ENCODE results near the gene PDHX.

PDHX gene

DNA sequence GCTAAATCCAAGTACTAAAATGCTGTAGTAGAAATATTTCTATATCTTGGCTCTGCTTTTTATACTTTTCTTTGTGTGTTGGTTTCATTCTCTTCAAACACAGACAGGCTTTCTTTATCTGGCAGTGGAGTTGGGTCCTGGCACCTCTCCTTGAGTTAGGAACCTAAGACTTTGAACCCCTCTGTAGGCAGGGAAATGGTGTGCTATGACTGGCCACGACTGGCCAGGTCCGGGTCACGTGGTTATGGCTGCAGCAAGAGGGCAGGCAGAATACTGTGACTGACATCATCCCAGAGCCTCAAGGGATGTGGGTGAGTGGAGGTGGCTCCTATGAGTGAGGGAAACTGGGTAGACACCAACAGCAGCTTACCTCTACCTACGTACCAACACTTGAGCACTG is 42.2 kb upstream of the PDHX start:
- no peak for TF ChIP-seq CTCF (IDR thresholded peaks at IDR 0.05; ENCODE audit: borderline replicate concordance, extremely low read depth, low read length, poor library complexity, severe bottlenecking)
- no peak overlapping the region for H3K27ac ChIP-seq (ENCODE audit: low read length)
- H3K4me2 ChIP-seq (ENCODE audit: insufficient read depth, low read length), result no peak overlapping the region
- no peaks in the 10 kb centered on the region for H3K9me3 ChIP-seq (ENCODE audit: insufficient read depth, low read length, severe bottlenecking)
- no peaks in the 10 kb centered on the region for H3K36me3 ChIP-seq (ENCODE audit: insufficient read depth, low read length)
- no peak overlapping the region for H3K9ac ChIP-seq (ENCODE audit: low read depth, low read length)
- no peaks in the 10 kb centered on the region for H4K20me1 ChIP-seq (ENCODE audit: insufficient read depth, low read length)
- H3K79me2 ChIP-seq (ENCODE audit: insufficient read depth, low read length), result no peaks in the 10 kb centered on the region
- H3K4me1 ChIP-seq (ENCODE audit: insufficient read depth, low read length), result no peaks in the 10 kb centered on the region
- H2AFZ ChIP-seq (ENCODE audit: low read depth, low read length), result no peak overlapping the region
- H3K4me3 ChIP-seq (ENCODE audit: low read depth in 1 of 2, low read length in 2 of 2), result no peak overlapping the region
- ATAC-seq (ENCODE audit: insufficient read depth, low read depth) (no peak), DNase-seq (no peak)
- H3K27me3 ChIP-seq (ENCODE audit: insufficient read depth, low read length, poor library complexity), result no peaks in the 10 kb centered on the region

DNA sequence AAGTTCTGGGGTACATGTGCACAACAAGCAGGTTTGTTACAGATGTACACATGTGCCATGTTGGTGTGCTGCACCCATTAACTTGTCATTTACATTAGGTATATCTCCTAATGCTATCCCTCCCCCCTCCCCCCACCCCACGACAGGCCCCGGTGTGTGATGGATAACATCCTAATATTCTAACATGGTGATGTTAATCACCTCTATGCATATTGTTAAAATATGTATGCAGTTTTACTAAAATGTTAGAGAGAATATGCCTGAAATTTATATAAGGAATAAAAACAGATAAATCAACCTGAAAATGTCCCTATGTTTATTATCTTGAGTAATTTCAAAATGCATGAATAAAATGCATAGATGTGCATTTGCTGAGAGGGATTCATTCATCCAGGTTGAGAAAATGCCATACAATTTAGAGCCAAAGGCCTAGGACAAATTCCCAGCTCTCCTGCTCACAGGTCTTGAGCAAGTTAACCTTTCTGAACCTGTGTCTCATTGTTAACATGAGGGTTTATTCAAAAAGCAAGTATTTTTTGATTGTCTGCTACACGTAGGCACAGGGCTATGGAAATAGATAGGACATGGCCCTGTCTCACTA is 38.9 kb upstream of the PDHX start:
- H3K27ac ChIP-seq (ENCODE audit: low read length), result no peak overlapping the region
- H3K36me3 ChIP-seq (ENCODE audit: insufficient read depth, low read length), result peaks cover 12% of the 10 kb centered on the region; the same call in 1 of the 2 replicates
- DNase-seq (no peak), ATAC-seq (ENCODE audit: insufficient read depth, low read depth) (no peak)
- no peak overlapping the region for H3K9ac ChIP-seq (ENCODE audit: low read depth, low read length)
- no peaks in the 10 kb centered on the region for H4K20me1 ChIP-seq (ENCODE audit: insufficient read depth, low read length)
- H3K9me3 ChIP-seq (ENCODE audit: insufficient read depth, low read length, severe bottlenecking), result no peaks in the 10 kb centered on the region
- TF ChIP-seq EZH2 (IDR thresholded peaks at IDR 0.05; ENCODE audit: borderline replicate concordance, low read depth, low read length, severe bottlenecking) (no peak), CTCF (IDR thresholded peaks at IDR 0.05; ENCODE audit: borderline replicate concordance, extremely low read depth, low read length, poor library complexity, severe bottlenecking) (no peak)
- no peaks in the 10 kb centered on the region for H3K27me3 ChIP-seq (ENCODE audit: insufficient read depth, low read length, poor library complexity)
- H3K4me3 ChIP-seq (ENCODE audit: low read depth in 1 of 2, low read length in 2 of 2), result no peak overlapping the region
- H3K4me2 ChIP-seq (ENCODE audit: insufficient read depth, low read length), result no peak overlapping the region
- H3K4me1 ChIP-seq (ENCODE audit: insufficient read depth, low read length), result no peaks in the 10 kb centered on the region
- no peaks in the 10 kb centered on the region for H3K79me2 ChIP-seq (ENCODE audit: insufficient read depth, low read length)
- no peak overlapping the region for H2AFZ ChIP-seq (ENCODE audit: low read depth, low read length)

DNA sequence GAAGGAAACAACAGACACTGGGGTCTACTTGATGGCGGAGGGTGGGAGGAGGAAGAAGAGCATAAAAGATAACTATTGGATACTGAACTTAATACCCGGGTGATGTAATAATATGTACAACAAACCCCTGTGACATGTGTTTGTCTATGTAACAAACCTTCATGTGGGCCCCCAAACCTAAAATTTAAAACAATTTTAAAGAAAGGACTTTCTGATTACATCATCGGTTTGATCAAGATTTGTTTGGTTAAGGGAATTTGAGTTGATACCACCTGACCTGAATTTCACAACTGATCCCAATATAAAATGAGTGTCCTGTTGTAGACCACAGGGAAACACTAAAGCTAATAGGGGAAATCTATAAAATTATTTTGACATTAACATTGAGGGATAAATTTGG is 34.5 kb upstream of the PDHX start:
- Histone ChIP-seq H2AFZ (ENCODE audit: low read depth, low read length) (no peak overlapping the region), H3K4me3 (ENCODE audit: low read depth in 1 of 2, low read length in 2 of 2) (no peak overlapping the region), H3K79me2 (ENCODE audit: insufficient read depth, low read length) (no peaks in the 10 kb centered on the region), H3K4me2 (ENCODE audit: insufficient read depth, low read length) (no peak overlapping the region), H3K9ac (ENCODE audit: low read depth, low read length) (no peak overlapping the region), H4K20me1 (ENCODE audit: insufficient read depth, low read length) (no peaks in the 10 kb centered on the region), H3K27ac (ENCODE audit: low read length) (no peak overlapping the region), H3K4me1 (ENCODE audit: insufficient read depth, low read length) (no peaks in the 10 kb centered on the region), H3K36me3 (ENCODE audit: insufficient read depth, low read length) (peaks cover 32% of the 10 kb centered on the region; the same call in 1 of the 2 replicates), H3K27me3 (ENCODE audit: insufficient read depth, low read length, poor library complexity) (no peaks in the 10 kb centered on the region), H3K9me3 (ENCODE audit: insufficient read depth, low read length, severe bottlenecking) (no peaks in the 10 kb centered on the region)
- TF ChIP-seq CTCF (IDR thresholded peaks at IDR 0.05; ENCODE audit: borderline replicate concordance, extremely low read depth, low read length, poor library complexity, severe bottlenecking), result no peak
- no peak for TF ChIP-seq EZH2 (IDR thresholded peaks at IDR 0.05; ENCODE audit: borderline replicate concordance, low read depth, low read length, severe bottlenecking)
- ATAC-seq (ENCODE audit: insufficient read depth, low read depth), result no peak
- no peak for DNase-seq

DNA sequence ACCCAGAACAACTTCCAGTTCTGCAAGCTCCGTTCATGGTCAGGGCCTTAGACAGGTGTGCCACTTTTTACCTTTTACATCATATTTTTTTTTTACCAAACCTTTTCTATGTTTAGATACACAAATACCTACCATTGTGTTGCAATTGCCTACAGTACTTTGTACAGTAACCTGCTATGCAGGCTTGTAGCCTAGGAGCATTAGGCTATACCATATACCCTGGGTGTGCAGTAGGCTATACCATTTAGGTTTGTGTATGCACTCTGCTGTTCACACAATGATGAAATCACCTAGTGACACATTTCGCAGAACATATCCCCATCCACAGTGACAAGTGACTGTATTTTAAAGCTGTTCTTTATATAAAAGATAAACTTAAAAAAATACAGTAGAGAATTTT is 29.8 kb upstream of the PDHX start:
- Histone ChIP-seq H4K20me1 (ENCODE audit: insufficient read depth, low read length) (no peaks in the 10 kb centered on the region), H3K4me3 (ENCODE audit: low read depth in 1 of 2, low read length in 2 of 2) (no peak overlapping the region), H3K4me1 (ENCODE audit: insufficient read depth, low read length) (no peaks in the 10 kb centered on the region), H3K27me3 (ENCODE audit: insufficient read depth, low read length, poor library complexity) (no peaks in the 10 kb centered on the region), H3K79me2 (ENCODE audit: insufficient read depth, low read length) (no peaks in the 10 kb centered on the region), H3K9ac (ENCODE audit: low read depth, low read length) (no peak overlapping the region), H3K9me3 (ENCODE audit: insufficient read depth, low read length, severe bottlenecking) (no peaks in the 10 kb centered on the region), H3K36me3 (ENCODE audit: insufficient read depth, low read length) (peaks cover 35% of the 10 kb centered on the region; the same call in 1 of the 2 replicates), H3K27ac (ENCODE audit: low read length) (no peak overlapping the region), H2AFZ (ENCODE audit: low read depth, low read length) (no peak overlapping the region), H3K4me2 (ENCODE audit: insufficient read depth, low read length) (no peak overlapping the region)
- ATAC-seq (ENCODE audit: insufficient read depth, low read depth) (no peak), DNase-seq (no peak)
- no peak for TF ChIP-seq EZH2 (IDR thresholded peaks at IDR 0.05; ENCODE audit: borderline replicate concordance, low read depth, low read length, severe bottlenecking)
- no peak for TF ChIP-seq CTCF (IDR thresholded peaks at IDR 0.05; ENCODE audit: borderline replicate concordance, extremely low read depth, low read length, poor library complexity, severe bottlenecking)

All from DND-41 (cell line).